GM21381 (cell line): ENCODE results near the gene ASTN2.
A peak's percentile ranks its signal among the peaks of the same experiment; 100 is the strongest.

Experiments
- ATAC-seq: cut with Tn5 transposase; IDR thresholded peaks from one replicate; pipeline ENCODE4 v1.9.1; 2021; ENCODE audit warnings: mild to moderate bottlenecking, moderate library complexity; ENCODE audit not compliant: unreplicated experiment

ASTN2 gene

DNA sequence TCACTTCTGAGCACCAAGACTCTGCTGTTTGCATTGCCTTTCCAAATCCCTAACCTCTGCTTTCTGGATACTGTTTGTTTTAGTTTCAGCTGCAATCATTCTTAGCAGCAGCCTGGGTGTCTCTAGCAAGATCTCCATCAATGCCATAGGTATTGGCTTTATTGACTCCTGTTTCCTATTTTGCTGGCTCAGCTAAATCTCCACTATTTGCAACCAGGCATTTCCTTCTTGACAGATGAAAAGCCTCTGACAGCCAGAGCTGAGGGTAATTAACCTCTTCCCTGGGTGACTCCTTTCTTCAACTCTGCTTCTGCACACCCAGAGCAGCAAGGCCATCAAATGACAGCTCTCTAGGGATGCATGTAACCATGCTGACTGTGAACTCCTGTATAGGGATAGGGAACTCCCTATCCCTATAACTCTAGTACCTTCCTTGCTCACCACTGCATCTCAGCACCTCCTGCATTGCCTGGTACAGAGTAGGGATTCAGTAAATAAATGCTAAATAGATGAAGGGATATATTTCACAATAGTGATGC lies 434.2 kb downstream of the ASTN2 start:
- ATAC-seq, result no peak

GRCh38 chr9:116979456-116979855 lies 435.4 kb downstream of the ASTN2 start:
- ATAC-seq, result no peak

- ATAC-seq, result no peak
Observed at GRCh38 chr9:116978155-116978554, 436.7 kb downstream of the ASTN2 start.

DNA sequence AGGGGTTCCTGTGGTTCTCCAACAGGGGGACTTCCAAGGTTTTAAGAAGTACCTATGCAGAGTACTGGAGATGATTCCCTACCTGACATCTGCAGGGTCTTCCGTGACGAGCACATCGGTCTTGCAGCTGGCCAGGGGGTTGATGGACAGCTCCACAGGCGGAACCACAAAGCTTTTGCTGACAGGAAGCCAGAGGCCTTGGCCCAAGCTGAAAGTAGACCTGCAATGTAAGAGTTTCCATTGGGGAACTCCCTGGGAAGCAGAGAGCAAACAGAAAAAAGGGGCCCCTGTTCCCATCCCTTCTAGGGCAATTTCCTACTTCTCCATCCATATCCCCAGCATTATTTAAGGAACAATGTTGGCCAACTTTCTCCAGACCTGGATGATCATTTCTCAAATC lies 439.7 kb downstream of the ASTN2 start:
- ATAC-seq, result no peak

- no peak for ATAC-seq
Observed at GRCh38 chr9:116966199-116966598, 448.7 kb downstream of the ASTN2 start.

DNA sequence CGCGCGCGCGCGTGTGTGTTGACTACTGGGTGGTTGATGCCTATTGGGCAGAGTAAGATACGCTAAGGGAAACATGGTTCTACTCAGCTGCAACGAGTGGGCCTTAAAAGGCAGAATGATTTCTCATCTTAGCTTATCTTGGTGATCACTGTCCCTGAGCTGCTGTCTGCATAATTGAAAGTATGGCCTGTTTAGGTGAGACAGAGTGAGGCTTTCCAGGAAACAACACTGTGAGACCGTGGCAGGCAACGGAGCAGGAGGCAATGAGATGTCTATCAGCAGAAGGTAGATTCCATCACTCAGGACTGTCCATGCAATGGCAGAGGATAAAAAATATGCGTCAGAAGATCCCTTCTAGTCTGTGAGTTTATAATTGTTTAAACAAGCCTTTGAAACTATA lies 450.6 kb downstream of the ASTN2 start:
- no peak for ATAC-seq

DNA sequence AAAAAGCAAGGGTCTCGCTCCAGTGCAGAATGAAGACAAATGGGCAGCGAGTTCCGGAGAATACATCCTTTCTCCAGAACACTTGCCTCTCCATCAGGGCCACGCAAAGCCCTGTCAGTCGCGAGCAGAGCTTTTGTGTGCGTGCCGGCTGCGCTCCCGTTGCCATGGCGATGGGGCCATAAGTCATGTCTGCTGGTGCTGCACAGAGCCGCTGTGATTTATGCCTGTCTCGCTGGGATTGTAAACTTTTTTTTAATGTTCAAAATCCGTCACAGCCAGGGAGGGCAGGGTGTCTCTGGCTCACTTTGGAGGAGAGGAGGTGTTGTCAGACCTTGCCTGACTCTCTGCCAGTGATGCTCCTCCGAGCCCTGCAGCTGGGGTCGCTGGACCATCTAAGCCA lies 455.0 kb downstream of the ASTN2 start:
- ATAC-seq, result no peak

GRCh38 chr9:116958881-116959280 lies 456.0 kb downstream of the ASTN2 start:
- ATAC-seq, result no peak

DNA sequence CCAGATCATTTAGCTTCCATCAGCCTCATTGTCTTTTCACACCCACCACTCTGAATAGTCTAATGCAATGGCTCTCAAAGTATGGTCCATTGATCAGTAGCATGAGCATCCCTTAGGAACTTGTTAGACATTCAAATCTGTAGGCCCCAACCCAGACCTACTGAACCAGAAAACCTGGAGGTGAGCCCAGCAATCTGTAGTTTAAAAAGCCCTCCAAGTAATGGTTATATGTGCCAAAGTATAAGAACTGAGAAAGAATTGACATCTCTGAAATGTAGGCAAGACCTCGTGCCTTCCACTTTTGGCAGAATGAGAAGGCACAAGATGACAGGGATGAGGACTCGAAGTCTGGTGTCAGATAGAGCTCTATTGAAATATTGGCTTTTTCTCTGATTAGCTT lies 460.1 kb downstream of the ASTN2 start:
- no peak for ATAC-seq

DNA sequence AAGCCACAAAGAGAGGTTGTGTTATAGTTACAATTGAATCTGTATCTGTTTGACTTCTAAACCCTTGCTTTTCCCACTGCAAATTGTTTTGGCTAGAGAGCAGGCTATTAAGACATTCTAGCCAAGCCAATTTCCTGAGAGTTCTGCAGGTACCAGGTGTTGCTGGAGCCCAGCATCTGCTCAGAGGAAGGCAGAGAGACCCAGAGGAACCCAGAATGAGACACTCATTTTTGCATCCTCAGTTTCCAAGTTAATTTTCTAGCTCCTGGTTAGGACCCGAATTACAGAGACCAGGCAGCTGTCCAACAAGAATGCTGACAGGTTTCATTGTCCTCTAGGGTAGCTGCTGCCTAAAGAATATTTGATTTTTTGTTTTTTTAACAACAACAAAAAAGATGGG lies 461.6 kb downstream of the ASTN2 start:
- no peak for ATAC-seq

GRCh38 chr9:116952436-116952810 lies 462.4 kb downstream of the ASTN2 start:
- ATAC-seq, result no peak

DNA sequence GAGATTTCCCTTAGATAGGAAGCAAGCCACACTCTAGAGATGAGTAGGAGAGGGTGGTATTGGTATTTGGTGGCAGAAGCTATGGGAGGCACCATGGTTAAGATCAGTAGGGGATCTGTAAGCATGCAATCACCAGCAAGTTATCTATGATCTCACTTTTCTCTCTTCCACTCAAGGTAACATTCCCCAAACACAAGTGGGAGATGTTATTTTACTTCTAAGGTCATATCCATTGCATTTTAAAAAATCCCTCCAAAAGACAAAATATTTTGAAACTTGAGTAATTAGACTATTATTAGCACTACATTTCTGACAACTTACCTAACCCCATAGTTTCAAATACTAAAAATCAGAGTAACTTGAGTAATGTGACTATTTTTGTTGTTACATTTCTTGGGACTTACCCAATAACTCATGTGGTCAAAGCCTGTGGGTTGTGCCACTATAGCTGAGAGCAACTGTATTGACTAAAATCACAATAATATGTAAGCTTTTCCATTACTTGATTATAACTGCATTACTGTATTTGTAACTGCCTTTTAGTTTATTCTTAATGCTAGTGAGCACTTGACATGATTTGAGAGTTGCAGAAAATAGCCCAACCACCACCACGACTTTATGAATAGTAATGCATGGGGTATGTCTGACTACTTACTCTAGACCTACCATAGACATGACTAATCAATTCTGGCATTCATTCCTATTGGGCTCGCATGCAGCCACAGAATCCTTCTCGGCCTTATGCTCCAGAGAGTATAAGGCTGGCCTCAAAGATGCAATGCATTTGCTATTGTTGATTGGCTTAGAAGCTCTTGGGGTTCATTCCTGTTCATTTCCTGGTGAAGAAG lies 463.0 kb downstream of the ASTN2 start:
- ATAC-seq, result peak; percentile 74

DNA sequence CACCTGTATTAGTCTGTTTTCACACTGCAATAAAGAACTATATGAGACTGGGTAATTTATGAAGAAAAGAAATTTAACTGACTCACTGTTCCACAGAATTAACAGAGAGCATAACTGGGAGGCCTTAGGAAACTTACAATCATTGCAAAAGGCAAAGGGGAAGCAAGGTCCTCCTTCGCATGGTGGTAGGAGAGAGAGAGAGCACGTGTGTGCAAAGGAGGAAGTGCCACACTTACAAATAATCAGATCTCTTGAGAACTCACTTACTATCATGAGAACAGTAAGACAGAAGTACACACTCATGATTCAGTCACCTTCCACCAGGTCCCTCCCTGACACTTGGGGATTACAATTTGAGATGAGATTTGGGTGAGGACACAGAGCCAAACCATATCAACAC lies 469.0 kb downstream of the ASTN2 start:
- no peak for ATAC-seq

- ATAC-seq, result no peak
Observed at GRCh38 chr9:116944714-116945534, 469.9 kb downstream of the ASTN2 start.

DNA sequence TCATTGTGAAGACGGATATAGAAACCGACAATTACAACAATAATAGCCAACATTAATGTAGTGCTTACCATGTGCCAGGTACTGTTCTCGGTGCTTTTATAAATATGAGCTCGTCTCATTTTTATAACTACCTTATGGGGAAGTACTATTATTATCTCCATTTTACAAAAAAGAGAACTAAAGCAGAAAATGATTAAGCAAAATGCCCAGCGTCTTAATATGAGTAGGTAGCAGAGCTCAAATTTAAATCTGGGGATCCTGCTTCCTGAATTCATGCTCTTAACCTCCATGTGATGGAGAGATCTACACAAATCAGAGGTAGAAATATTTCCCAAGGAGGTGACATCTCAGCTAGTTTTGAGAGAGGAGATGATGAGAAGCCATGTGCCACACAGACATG lies 470.9 kb downstream of the ASTN2 start:
- no peak for ATAC-seq

DNA sequence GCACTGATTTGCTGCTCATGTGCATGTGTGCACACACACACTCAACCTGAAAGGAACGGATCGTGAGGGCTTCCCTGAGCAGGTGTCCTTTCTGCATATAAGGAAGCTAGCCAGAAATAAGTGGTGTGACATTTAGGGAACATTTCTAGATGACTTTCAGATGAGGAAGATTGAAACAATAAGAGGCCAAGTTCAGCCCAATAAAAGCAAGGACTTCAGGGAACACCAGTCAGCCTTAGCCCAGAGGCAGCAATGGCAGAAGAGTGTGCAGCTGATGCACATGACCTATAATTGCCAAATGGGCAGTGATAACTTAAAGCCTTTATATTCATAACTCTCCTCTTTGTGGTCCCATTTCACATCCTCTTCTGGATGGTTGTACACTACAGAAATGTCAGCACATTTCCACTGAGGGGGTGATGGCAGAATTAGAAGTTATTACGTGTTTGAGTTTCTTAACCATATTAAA lies 472.2 kb downstream of the ASTN2 start:
- no peak for ATAC-seq

DNA sequence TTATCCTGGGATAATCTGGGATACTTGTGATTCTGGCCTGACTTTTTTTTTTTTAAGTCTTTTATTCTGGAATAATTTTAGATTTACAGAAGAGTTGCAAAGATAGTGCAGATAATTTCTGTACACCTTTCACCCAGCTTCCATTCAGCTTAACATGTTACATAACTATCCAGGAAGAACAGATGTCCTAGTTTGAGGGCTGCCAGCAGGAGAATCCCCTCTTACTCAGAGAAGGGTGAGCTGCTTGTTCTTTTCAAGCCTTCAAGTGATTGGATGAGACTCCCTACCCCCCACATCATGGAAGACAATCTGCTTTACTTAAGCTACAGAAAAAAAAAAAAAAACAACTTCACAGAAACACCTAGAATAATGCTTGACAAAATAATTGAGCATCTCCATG lies 473.6 kb downstream of the ASTN2 start:
- no peak for ATAC-seq

GRCh38 chr9:116940614-116941215 lies 474.1 kb downstream of the ASTN2 start:
- no peak for ATAC-seq

- ATAC-seq, result no peak
Observed at GRCh38 chr9:116939614-116940013, 475.2 kb downstream of the ASTN2 start.

DNA sequence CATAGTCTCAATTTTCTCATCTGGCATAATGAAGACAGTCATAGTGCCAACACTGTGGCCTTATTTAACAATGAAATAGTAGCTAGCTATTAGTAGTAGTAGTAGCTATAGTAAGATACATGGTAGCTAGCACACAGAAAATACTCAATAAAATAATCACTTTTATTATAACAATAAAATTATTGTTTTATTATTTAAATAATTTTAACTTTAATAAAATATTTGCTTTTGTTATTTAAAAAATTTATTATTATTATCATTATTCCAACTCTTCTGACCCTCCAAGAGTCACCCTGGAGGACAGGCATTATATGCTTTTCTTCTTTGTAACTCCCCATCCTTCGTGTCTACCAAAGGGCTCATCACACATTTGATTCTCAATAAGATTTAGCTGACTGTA lies 475.7 kb downstream of the ASTN2 start:
- no peak for ATAC-seq

DNA sequence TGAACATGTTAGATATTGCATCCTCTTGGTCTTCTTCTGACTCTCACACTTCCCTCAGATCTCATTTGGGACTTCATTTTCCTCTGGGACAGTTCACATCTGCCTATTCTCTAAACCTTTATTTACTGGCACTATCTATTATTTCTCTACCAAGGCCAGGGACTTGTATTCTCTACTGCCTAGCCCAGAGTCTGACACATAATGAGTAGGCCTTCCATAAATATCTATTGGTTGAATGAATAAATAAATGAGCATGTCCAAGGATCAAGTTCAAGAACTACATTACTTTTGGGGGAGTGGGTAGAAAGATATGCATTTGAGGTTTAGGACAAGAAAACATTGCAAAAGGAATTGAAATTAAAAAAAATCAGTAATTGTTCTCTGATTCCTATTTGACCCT lies 477.5 kb downstream of the ASTN2 start:
- no peak for ATAC-seq
